ENCODE results near the gene CLCN6.

CLCN6 gene

GRCh38 chr1:11886986-11887665 lies 81.1 kb downstream of the CLCN6 start:
- no peak for TF ChIP-seq GATA3 (IDR thresholded peaks at IDR 0.05; ENCODE audit: low read depth, low read length)
- no peak for TF ChIP-seq GATA2 (IDR thresholded peaks at IDR 0.05; ENCODE audit: low read depth, low read length)

DNA sequence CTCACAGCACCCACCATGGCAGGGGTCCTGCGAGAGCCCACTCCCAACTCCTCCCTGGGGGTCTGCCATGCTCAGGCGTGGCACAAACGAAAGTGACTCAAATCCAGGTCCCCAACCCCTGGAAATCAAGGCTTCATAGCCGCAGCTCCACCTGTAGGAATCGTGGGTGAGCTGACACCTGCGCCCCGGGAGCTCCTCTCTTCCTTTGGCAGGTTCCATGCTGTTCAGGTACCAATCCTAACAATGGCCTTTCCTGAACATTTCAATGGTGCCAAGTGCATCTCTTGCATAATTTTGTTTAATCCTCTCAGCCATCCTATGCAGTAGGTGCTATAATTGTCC lies 81.6 kb downstream of the CLCN6 start:
- TF ChIP-seq GATA3 (IDR thresholded peaks at IDR 0.05; ENCODE audit: low read depth, low read length) (no peak), GATA2 (IDR thresholded peaks at IDR 0.05; ENCODE audit: low read depth, low read length) (no peak)

DNA sequence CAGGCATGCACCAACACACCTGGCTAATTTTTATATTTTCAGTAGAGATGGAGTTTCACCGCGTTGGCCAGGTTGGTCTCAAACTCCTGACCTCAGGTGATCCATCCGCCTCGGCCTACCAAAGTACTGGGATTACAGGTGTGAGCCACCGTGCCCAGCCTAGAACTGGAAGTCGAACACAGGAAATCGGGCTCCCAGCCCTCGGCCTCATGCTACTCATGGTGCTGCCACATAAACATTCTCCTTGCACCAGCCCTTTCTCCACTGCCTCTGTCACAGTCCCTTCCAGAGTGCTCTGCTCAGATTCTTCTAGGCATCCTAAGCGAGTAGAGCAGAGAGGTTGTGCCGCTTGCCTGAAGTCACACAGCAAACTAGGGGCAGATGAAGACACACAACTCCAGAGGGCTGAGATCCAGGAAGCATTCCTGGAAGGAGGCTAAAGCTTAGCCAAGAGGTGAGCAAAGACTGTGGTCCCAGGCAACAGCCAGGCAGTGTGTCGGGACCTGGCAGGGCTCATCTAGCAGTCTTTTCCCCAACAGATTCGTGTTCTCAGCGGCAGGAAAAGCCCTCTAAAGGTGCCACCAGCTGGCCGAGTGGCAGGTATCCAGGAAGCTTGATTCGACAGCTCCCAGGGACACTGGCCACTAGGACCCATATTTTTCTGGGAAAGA lies 82.3 kb downstream of the CLCN6 start:
- no peak for TF ChIP-seq GATA2 (IDR thresholded peaks at IDR 0.05; ENCODE audit: low read depth, low read length)
- no peak for TF ChIP-seq GATA3 (IDR thresholded peaks at IDR 0.05; ENCODE audit: low read depth, low read length)

DNA sequence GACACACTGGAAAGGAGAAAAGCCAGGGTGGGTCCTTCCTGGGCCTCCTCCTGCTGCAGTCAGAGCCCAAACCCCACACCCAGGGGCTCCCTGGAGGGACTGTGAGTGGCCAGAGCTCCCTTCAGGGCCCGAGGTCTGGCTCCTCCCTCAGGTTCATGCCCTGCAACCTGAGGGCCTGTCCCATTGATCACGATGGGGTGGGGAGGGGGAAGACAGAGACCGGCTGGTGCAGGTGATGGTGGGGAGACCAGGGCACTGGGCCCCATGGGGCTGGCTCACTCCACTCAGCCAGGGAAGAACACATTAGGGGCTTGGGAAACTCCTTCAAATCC lies 82.9 kb downstream of the CLCN6 start:
- no peak for TF ChIP-seq GATA2 (IDR thresholded peaks at IDR 0.05; ENCODE audit: low read depth, low read length)

DNA sequence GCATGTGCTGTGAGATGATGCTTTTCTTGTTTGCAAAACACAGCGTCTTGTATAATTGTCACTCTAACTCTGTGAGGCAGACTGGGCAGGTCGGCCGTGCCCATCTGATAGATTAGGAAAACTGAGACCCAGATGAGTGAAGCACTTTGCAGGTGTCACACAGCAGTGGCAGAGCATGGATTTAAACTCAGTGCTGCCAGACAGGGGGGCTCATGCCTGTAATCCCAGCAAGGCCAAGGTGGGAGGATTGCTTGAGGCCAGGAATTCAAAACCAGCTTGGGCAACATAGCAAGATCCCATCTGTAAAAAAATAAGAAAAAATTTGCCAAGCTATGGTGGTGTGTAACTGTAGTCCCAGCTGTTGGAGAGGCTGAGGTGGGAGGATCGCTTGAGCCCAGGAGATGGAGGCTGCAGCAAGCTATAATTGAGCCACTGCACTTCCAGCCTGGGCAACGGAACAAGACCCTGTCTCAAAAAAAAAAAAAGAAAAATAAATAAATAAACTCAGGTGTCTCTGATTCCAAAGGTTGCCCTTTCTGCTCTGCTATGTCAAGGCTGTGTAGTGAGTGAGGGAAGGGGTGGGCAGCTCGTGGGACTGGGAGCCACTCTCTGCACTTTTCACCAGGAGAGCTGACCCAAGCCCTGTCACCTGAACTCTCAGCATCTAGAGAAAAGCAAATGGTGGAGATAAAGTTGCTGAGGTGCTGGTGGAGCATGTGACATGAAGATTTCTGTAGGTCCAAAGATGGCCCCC lies 85.6 kb downstream of the CLCN6 start:
- TF ChIP-seq GATA2 (IDR thresholded peaks at IDR 0.05; ENCODE audit: low read depth, low read length) (no peak), GATA3 (IDR thresholded peaks at IDR 0.05; ENCODE audit: low read depth, low read length) (no peak)

All from SH-SY5Y (cell line).